Natural killer cell (primary cell): ENCODE results near the gene DGKD. TPM values are rescaled to one million over a fixed set of nuclear protein-coding genes. Genes with fewer than 3 reads are reported as not detected.

Experiments
- ATAC-seq, 3 donors: fragments of 150-1000 bp in 2 of 3; fragments of 200-7000 bp in 1 of 3; cut with Tn5 transposase; 1 replicate in 1 of 3; 2 replicates in 2 of 3; pipeline ENCODE4 v1.10.0; 2021; ENCODE audit warnings: mild to moderate bottlenecking in 2 of 3, moderate library complexity in 2 of 3
- DNase-seq, 2 donors: peaks; one replicate each; pipeline versions ENCODE4 v3.0.0 to v3.0.0-alpha.2; 2013 to 2021; ENCODE audit warnings: mixed read lengths in 1 of 2
- H3K27ac ChIP-seq: one replicate; pipeline ENCODE4 v1.5.1; 2013; ENCODE audit warnings: mild to moderate bottlenecking, low read length
- H3K27me3 ChIP-seq: one replicate; pipeline ENCODE4 v1.6.1; 2013; ENCODE audit warnings: low read length; ENCODE audit not compliant: control insufficient read depth, insufficient read depth
- H3K36me3 ChIP-seq: one replicate; pipeline ENCODE4 v1.6.1; 2013; ENCODE audit warnings: low read length; ENCODE audit not compliant: control insufficient read depth, insufficient read depth
- H3K4me1 ChIP-seq: one replicate; pipeline ENCODE4 v1.6.1; 2013; ENCODE audit warnings: low read length; ENCODE audit not compliant: control insufficient read depth, insufficient read depth
- H3K4me3 ChIP-seq: one replicate; pipeline ENCODE4 v1.5.1; 2013; ENCODE audit warnings: low read length
- H3K9me3 ChIP-seq: one replicate; pipeline ENCODE4 v1.6.1; 2013; ENCODE audit warnings: low read length; ENCODE audit not compliant: control insufficient read depth, insufficient read depth
- H3K27ac Mint-ChIP-seq, 2 donors: one replicate each; pipeline ENCODE4 v1.8.0; 2022; ENCODE audit warnings: mild to moderate bottlenecking in 2 of 2, mixed read lengths in 2 of 2, moderate library complexity in 1 of 2
- H3K27me3 Mint-ChIP-seq, 2 donors: one replicate each; pipeline ENCODE4 v1.8.0; 2022; ENCODE audit warnings: low read depth in 2 of 2, mixed read lengths in 2 of 2
- H3K36me3 Mint-ChIP-seq: one replicate; pipeline ENCODE4 v1.8.0; 2022; ENCODE audit warnings: mixed read lengths
- H3K4me1 Mint-ChIP-seq, 2 donors: one replicate each; pipeline ENCODE4 v1.8.0; 2022; ENCODE audit warnings: mixed read lengths in 2 of 2
- H3K4me3 Mint-ChIP-seq: one replicate; pipeline ENCODE4 v1.8.0; 2022; ENCODE audit warnings: mild to moderate bottlenecking, moderate library complexity, mixed read lengths
- H3K9me3 Mint-ChIP-seq, 2 donors: one replicate each; pipeline ENCODE4 v1.8.0; 2022; ENCODE audit warnings: mixed read lengths in 2 of 2
- CTCF ChIP-seq: fragments of 200-600 bp; IDR thresholded peaks from one replicate; pipeline ENCODE4 v1.8.0; 2022; ENCODE audit warnings: antibody characterized with exemption
- WGBS: methylation state at CpG from one replicate; pipeline ENCODE4 v1.1.7; 2013; ENCODE audit warnings: missing lambda C conversion rate; ENCODE audit not compliant: insufficient coverage; 5-methylcytosine and 5-hydroxymethylcytosine counted together
- intact Hi-C: fragments of 100-400 bp; cut with micrococcal nuclease; formaldehyde crosslinking; loops from one replicate; pipeline ENCODE4 v1.14.2; 2022
- total RNA-seq, 4 donors: library from RNA; stranded (reverse); fragments of 120-200 nt in 1 of 4; gene quantifications; one replicate each; pipeline versions ENCODE4 v1.2.3 to v1.2.4, GENCODE V29; 2013 to 2022

Gene DGKD
- total RNA-seq, 3 donors from 2014 or later (not counting 1 experiment from before 2014, with no cell fraction given) = 299 to 456 (median 329) TPM

- peak; percentile 45 to 57 (median 51) for ATAC-seq
Observed at GRCh38 chr2:233399306-233400225, 45.3 kb downstream of the DGKD start.

DNA sequence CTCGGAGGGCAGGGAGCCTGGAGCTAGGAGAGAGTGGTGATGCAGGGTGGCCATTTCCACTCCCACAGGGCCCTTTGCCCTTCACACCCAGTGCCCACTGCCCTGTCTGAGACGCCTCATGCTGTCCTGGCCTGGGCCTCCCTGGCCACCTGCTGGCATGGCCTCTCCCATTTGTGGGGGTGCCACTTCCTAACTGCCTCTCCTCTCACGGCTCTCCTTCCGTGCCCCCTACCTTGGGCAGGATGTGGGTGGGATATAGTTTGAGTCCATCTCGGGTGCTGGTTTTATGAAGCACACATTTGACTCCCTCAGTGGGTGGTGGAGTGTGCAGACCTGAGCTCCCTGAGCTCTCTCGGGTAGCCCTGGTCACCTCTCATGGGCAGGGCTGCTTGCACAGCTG is 46.0 kb downstream of the DGKD start:
- Histone ChIP-seq H3K4me1 (peaks cover 30% of the 10 kb centered on the region), H3K27me3 (no peaks in the 10 kb centered on the region), H3K9me3 (no peaks in the 10 kb centered on the region), H3K4me3 (no peak overlapping the region), H3K36me3 (peaks cover 20% of the 10 kb centered on the region), H3K27ac (peak overlapping the region; percentile 28)
- H3K9me3 Mint-ChIP-seq = no peaks in the 10 kb centered on the region
- no peak for TF ChIP-seq CTCF
- no peaks in the 10 kb centered on the region for H3K27me3 Mint-ChIP-seq
- peaks cover 17% of the 10 kb centered on the region for H3K36me3 Mint-ChIP-seq
- DNase-seq (peak in 1 of 2 donors; percentile 20), ATAC-seq (peak in 2 of 3 donors; percentile 24 to 35)
- peak overlapping the region; percentile 61 for H3K4me3 Mint-ChIP-seq
- 51% methylated on average over 4 of the region's 6 CpGs for WGBS
- peaks cover 62 to 67% of the 10 kb centered on the region in 2 donors for H3K4me1 Mint-ChIP-seq
- H3K27ac Mint-ChIP-seq = peak overlapping the region; percentile 76 to 82
- intact Hi-C loops = no loop called here

More at GRCh38 chr2:233399306-233400225, 45.3 kb downstream of the DGKD start:
- Histone ChIP-seq H3K27me3 (no peaks in the 10 kb centered on the region), H3K4me3 (no peak overlapping the region), H3K9me3 (no peaks in the 10 kb centered on the region), H3K4me1 (peaks cover 31% of the 10 kb centered on the region), H3K36me3 (peaks cover 24% of the 10 kb centered on the region), H3K27ac (peak overlapping the region; percentile 28)
- Mint-ChIP-seq H3K27me3 (no peaks in the 10 kb centered on the region), H3K9me3 (no peaks in the 10 kb centered on the region), H3K36me3 (peaks cover 12% of the 10 kb centered on the region), H3K27ac (peak overlapping the region; percentile 76 to 82), H3K4me3 (peak overlapping the region; percentile 61), H3K4me1 (peaks cover 65 to 70% of the 10 kb centered on the region in 2 donors)
- peak in 1 of 2 donors; percentile 68 for DNase-seq
- TF ChIP-seq CTCF = no peak
- WGBS = 36% methylated on average over 8 of the region's 8 CpGs
- intact Hi-C loops = no loop called here

GRCh38 chr2:233400961-233401360 is 46.7 kb downstream of the DGKD start:
- Histone ChIP-seq H3K4me3 (no peak overlapping the region), H3K27me3 (no peaks in the 10 kb centered on the region), H3K27ac (peak overlapping the region; percentile 28), H3K9me3 (no peaks in the 10 kb centered on the region), H3K36me3 (peaks cover 24% of the 10 kb centered on the region), H3K4me1 (peaks cover 30% of the 10 kb centered on the region)
- Mint-ChIP-seq H3K36me3 (peaks cover 15% of the 10 kb centered on the region), H3K27me3 (no peaks in the 10 kb centered on the region), H3K27ac (peak overlapping the region; percentile 76 to 82), H3K9me3 (no peaks in the 10 kb centered on the region), H3K4me3 (peak overlapping the region; percentile 57), H3K4me1 (peaks cover 58 to 62% of the 10 kb centered on the region in 2 donors)
- ATAC-seq = no peak
- WGBS = 97% methylated on average over 3 of the region's 3 CpGs
- no peak for DNase-seq
- intact Hi-C loops = no loop called here
- no peak for TF ChIP-seq CTCF
